Thymus (tissue), 11 donors: Measurements from ENCODE around the gene MEIS2. TPM values are rescaled to one million over a fixed set of nuclear protein-coding genes. Genes with fewer than 3 reads are reported as not detected.

Experiments
- DNase-seq, 9 donors: peaks; one replicate each; pipeline ENCODE4 v3.0.0-alpha.2; 2013; ENCODE audit warnings: low spot score in 9 of 9, low read depth in 6 of 9, missing footprints in 1 of 9
- H3K27ac ChIP-seq, 2 donors: one replicate each; pipeline ENCODE4 v1.5.1; 2013; ENCODE audit warnings: control low read depth in 1 of 2, low read depth in 1 of 2, low read length in 1 of 2, mild to moderate bottlenecking in 1 of 2, moderate library complexity in 1 of 2
- H3K27me3 ChIP-seq, 2 donors: one replicate each; pipeline ENCODE4 v1.5.1; 2013; ENCODE audit warnings: low read length in 1 of 2; ENCODE audit not compliant: control insufficient read depth in 2 of 2, insufficient read depth in 1 of 2
- H3K36me3 ChIP-seq, 2 donors: one replicate each; pipeline ENCODE4 v1.5.1; 2013; ENCODE audit warnings: low read length in 1 of 2, mild to moderate bottlenecking in 1 of 2, moderate library complexity in 1 of 2; ENCODE audit not compliant: control insufficient read depth in 2 of 2, insufficient read depth in 2 of 2
- H3K4me1 ChIP-seq, 2 donors: one replicate each; pipeline ENCODE4 v1.5.1; 2013; ENCODE audit warnings: low read length in 2 of 2; ENCODE audit not compliant: control insufficient read depth in 2 of 2, insufficient read depth in 2 of 2
- H3K4me3 ChIP-seq, 2 donors: one replicate each; pipeline ENCODE4 v1.5.1; 2013; ENCODE audit warnings: low read length in 2 of 2, control low read depth in 1 of 2, mild to moderate bottlenecking in 1 of 2
- H3K9me3 ChIP-seq, 2 donors: one replicate each; pipeline ENCODE4 v1.5.1; 2013; ENCODE audit warnings: low read length in 1 of 2, mild to moderate bottlenecking in 1 of 2; ENCODE audit not compliant: control insufficient read depth in 2 of 2, insufficient read depth in 1 of 2
- WGBS: extraction: QIAGEN DNeasy Blood & Tissue Kit; methylation state at CpG from one replicate; pipeline ENCODE4 v1.1.7; 2013; 5-methylcytosine and 5-hydroxymethylcytosine counted together
- polyA plus RNA-seq: library from polyadenylated mRNA; stranded (reverse); fragments of 200-250 nt; gene quantifications from one replicate; pipeline ENCODE4 v1.2.3, GENCODE V29; 2013
- total RNA-seq: library from RNA; stranded (reverse); fragments of 120-200 nt; gene quantifications from one replicate; pipeline ENCODE4 v1.2.4, GENCODE V29; 2013
- donor health status: healthy.

MEIS2 gene
- total and polyA plus RNA-seq, 2 donors: 20.8 to 32.7 TPM

DNA sequence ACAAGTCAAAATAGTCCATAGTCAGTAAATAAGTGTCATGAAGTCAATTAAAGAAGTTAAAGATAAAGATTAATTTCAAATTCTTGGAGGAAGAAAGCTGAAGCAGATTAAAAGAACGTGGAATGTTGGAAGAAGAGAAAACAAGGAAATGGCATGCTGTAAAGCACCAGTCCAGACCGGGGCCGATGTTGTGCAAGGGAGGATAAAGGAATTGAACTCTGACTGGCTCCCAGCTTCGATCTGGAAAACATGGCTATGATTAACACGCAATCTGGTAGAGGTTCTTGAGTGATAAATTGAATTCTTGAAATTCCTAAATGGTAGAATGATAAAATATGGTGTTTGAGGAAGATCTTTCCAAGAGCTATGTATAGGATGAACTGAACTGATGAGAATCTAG, 194.4 kb downstream of the MEIS2 start:
- H3K4me1 ChIP-seq: no peaks in the 10 kb centered on the region
- H3K4me3 ChIP-seq: no peak overlapping the region
- H3K27ac ChIP-seq: no peak overlapping the region
- H3K36me3 ChIP-seq: no peaks in the 10 kb centered on the region
- DNase-seq: no peak
- no peaks in the 10 kb centered on the region for H3K9me3 ChIP-seq
- WGBS: 84% methylated on average over 5 of the region's 5 CpGs
- H3K27me3 ChIP-seq: no peaks in the 10 kb centered on the region

DNA sequence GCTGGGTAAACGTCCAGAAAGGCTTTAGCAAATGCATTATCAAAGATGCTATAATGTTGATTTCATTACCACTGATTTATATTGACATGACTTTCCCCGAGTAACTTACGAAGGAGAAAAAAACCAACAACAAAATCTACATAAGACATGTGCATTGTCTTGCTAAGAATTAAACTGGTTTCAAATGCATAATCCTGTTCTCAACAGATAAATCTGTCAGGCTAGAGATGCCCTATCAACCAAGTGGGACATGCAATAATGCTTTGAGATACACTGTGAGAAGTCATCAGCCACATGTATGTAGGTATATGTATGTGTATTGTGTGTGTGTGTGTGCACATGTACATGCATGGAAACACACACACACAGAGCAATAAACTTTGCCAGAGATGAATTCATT, 195.6 kb downstream of the MEIS2 start:
- Histone ChIP-seq H3K36me3 (no peaks in the 10 kb centered on the region), H3K27me3 (no peaks in the 10 kb centered on the region), H3K4me1 (no peaks in the 10 kb centered on the region), H3K27ac (no peak overlapping the region), H3K9me3 (no peaks in the 10 kb centered on the region), H3K4me3 (no peak overlapping the region)
- DNase-seq: no peak
- WGBS: 74% methylated on average over 3 of the region's 3 CpGs

DNA sequence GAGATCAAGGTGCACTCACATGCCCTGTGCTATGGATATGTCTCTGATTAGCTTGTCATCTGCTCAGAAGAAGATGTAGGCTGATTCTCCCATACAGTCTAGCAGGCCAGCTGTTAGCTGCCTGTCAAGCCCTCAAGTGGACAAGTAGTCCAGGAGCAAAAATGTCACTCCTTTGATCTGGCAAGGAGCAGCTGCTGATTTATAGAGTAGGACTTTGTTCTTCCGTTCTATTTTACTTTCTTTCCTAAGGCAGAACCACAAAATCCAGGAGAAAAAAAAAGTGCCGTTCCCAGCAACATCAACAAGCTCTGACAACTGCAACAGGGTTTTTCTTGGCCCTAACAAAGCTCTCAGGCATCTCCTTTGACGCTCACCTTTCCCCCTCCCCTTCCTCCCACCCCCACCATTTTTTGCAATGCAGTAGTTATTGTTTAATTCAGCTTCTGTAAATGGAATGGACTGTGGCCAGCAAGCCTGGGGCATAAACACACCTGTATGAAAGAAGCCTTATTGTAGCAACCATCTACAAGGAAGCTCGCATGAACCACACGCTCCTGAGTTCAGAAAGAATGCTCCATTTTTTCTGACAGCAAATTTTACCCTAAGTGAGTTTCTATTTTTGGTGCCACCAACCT, 196.3 kb downstream of the MEIS2 start:
- Histone ChIP-seq H3K27ac (peak overlapping the region in 1 of 2 donors; percentile 65), H3K4me1 (no peaks in the 10 kb centered on the region), H3K9me3 (no peaks in the 10 kb centered on the region), H3K36me3 (no peaks in the 10 kb centered on the region), H3K4me3 (no peak overlapping the region), H3K27me3 (no peaks in the 10 kb centered on the region)
- DNase-seq: no peak
- WGBS: 68% methylated on average over 5 of the region's 5 CpGs

DNA sequence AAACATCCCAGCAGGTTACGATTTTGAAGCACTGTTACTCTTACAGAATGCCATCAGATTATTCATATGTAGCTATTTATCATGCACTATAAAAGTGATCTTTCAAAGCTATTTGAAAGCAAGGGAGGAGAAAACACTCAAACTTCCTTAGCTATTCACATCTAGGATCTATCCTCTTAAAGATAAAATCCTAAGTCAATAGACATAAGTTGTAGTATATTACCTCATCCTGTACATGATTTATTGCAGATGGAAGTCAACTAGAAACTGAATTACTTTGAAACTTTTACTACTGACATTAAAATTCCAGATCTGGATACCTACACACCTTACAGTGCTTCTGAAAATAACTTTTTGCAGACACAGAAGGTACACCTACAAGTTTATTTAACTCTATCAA, 197.2 kb downstream of the MEIS2 start:
- Histone ChIP-seq H3K4me3 (no peak overlapping the region), H3K27me3 (no peaks in the 10 kb centered on the region), H3K27ac (peak overlapping the region in 1 of 2 donors; percentile 65), H3K4me1 (no peaks in the 10 kb centered on the region), H3K36me3 (no peaks in the 10 kb centered on the region), H3K9me3 (no peaks in the 10 kb centered on the region)
- 92% methylated on average over 1 of the region's 1 CpG for WGBS
- no peak for DNase-seq

DNA sequence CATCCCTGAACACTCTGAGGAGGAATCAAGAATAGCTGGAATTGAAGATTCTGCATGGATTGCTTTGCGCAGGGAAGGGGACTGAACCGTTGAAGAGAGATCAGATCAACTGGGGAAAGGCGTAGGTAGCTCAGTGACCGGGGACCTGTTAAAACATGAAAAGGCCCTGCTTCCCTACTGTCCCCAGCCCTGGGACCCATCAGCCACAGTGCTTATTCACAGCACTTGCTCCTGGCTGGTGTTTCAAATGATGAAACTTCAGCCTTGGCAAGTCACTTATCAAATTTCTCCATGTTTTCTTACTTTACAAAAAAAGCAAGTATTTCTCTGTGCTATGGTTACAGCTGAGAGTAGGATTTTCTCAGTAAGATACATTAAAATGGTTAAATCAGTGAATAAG, 199.3 kb downstream of the MEIS2 start:
- 95% methylated on average over 4 of the region's 4 CpGs for WGBS
- Histone ChIP-seq H3K27me3 (peaks cover 0 to 2% of the 10 kb centered on the region in 2 donors), H3K4me1 (no peaks in the 10 kb centered on the region), H3K4me3 (no peak overlapping the region), H3K27ac (no peak overlapping the region), H3K36me3 (no peaks in the 10 kb centered on the region), H3K9me3 (no peaks in the 10 kb centered on the region)
- DNase-seq: no peak

DNA sequence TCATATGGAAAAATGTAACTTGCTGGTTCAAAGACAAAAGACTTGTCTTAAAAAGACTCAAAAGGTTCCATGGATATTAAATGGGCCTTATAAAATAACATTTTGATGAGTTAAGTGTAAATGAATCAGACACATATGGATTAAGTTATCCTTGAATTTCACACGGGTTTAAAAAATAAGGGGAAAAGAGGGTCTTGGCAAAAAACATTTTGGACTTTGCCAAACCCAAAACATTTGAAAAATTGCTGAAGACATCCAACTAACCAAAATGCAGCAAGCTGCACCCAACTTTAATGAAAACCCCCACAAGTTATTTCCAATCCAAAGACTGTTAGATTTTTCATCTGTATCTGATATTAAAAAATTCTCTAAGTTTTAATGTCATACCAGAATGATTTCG, 200.7 kb downstream of the MEIS2 start:
- Histone ChIP-seq H3K27me3 (peaks cover 0 to 2% of the 10 kb centered on the region in 2 donors), H3K9me3 (no peaks in the 10 kb centered on the region), H3K36me3 (no peaks in the 10 kb centered on the region), H3K4me3 (no peak overlapping the region), H3K4me1 (no peaks in the 10 kb centered on the region), H3K27ac (no peak overlapping the region)
- DNase-seq: no peak
- whole genome bisulfite sequencing: 78% methylated on average over 2 of the region's 2 CpGs

DNA sequence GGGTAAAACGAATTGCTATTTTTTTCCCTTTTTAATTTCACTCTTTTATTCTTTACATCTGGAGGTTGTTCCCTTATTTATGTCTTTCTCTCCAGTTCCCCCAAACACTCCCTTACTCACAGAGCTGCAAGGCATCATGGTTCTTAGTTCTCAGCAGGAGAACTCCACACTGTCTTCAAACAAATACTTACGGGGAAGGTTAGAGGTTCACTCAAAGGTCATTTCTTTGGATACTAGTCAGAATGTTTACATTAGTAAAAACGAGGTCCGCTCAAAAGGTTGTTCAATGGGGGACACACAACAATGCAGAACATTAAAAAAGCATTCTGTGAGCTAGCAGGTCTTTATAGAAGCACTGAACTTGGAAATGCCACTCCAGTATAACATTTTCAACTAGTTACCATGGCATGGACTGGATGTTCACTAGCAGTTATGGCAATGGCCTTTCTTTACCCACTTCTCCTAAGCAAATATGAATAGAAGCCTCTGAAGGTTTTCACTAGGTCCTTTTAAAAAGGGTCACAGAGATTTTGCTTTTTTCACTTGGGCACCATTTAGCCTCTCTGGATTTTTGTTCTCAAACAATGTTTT, 201.7 kb downstream of the MEIS2 start:
- H3K9me3 ChIP-seq: no peaks in the 10 kb centered on the region
- no peaks in the 10 kb centered on the region for H3K4me1 ChIP-seq
- WGBS: 76% methylated on average over 4 of the region's 4 CpGs

DNA sequence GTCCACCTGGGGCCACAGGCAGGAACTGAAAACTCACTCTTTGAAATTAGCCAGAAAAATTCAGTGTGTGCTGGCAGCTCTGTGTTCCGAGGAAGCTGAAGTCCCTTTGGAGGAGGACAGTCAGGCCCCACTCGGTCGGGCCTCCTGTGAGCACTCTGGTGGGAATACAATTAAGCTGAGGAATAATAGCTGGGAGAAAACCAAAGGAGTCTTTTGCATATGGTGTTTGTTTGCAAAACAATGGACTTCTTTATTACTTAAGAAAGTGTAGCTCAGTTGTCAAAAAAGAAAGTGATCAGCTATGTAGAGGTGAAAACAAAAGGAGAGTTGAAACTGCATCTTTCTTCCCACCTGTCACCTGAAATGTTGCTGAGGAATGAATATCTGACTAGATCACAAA, 202.5 kb downstream of the MEIS2 start:
- Histone ChIP-seq H3K27ac (no peak overlapping the region), H3K27me3 (peaks cover 0 to 2% of the 10 kb centered on the region in 2 donors), H3K36me3 (no peaks in the 10 kb centered on the region), H3K4me3 (no peak overlapping the region), H3K4me1 (no peaks in the 10 kb centered on the region), H3K9me3 (no peaks in the 10 kb centered on the region)
- DNase-seq: no peak
- 80% methylated on average over 3 of the region's 3 CpGs for WGBS

More for the DNA sequence above, 201.7 kb downstream of the MEIS2 start:
- no peak for DNase-seq
- H3K4me3 ChIP-seq: no peak overlapping the region
- H3K27ac ChIP-seq: no peak overlapping the region
- peaks cover 0 to 2% of the 10 kb centered on the region in 2 donors for H3K27me3 ChIP-seq
- no peaks in the 10 kb centered on the region for H3K36me3 ChIP-seq

DNA sequence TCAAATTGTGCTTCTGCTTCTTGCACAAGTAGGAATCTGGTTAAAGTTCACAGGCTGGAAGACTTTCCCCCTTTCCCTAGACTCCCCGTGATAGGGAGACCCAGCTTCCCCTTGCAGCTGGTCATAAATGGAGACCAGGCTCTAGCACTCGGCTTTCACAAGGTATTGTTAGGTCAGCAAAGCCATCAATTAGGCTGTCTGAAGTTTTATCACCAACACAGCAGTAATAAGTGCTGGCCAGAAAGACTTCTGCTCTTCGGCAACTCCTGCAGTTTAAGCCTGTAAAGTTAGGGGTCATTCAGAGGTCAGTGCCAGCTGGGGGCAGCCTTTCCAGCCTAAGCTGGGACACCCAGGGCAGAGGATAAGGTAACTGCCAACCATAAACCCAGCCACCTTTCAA, 203.4 kb downstream of the MEIS2 start:
- Histone ChIP-seq H3K27ac (no peak overlapping the region), H3K4me1 (no peaks in the 10 kb centered on the region), H3K27me3 (peaks cover 0 to 2% of the 10 kb centered on the region in 2 donors), H3K36me3 (no peaks in the 10 kb centered on the region), H3K4me3 (no peak overlapping the region), H3K9me3 (no peaks in the 10 kb centered on the region)
- no peak for DNase-seq
- WGBS: 35% methylated on average over 3 of the region's 3 CpGs
